NCI-H524 (cell line): ENCODE results near the gene CACNA1H.

Experiments
- DNase-seq, 2 experiments: peaks; one replicate each; lab custom pipeline; 2025; lab: John Stamatoyannopoulos, UW

The CACNA1H gene

DNA sequence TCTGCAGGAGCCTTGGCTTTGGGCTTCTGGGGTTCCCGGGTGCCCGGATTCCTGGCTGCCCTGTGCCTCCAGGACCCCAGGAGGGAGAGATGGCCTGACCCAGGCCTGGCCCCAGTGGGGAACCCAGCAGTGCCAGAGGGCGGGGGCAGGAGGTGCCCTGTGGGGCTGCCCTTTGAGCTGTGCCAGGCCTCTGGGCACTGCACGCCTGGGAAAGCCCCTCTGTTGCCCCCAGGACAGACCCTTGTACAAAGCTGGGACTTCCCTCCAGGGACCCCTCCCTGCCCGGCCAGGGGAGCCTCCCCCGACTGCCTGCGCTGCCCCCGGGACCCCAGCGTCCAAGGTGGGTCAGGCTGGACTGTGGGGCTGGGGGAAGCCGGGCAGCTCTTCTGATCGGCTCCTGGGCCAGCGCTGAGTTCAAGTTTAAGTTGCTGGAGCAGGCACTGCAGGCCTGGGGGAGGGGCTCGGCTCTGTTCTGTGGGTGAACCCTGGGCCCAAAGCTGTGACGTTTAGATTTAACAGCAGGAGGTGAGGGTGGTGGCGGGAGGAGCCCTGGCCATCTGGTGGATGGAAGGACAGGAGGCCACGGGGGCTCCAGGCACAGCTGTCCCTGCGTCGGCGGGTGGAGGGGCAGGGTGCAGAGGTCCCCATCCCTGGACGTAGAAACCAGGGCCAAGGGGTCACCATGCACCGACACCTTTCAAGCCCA lies 29.2 kb upstream of the CACNA1H start:
- peak; percentile 76 to 83 for DNase-seq

DNA sequence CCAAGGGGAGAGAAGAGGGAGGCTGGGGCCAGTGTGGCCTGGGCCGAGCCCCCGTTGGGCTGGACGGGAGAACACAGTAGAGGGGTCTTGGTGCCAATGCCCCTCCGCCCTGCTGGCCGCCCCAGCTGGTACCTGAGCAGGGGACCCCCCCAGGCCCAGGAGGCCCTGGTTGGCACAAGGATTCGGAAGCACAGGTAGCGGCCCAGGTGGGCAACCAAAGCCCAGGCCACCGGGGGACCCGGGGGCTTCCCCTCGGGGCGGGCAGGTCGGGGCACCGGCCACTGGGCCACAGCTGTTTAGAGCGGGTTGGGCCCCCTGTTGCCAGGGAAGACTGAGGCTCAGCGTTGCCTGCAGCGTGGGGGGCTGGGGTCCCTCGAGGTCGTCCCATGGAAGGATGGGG lies 28.6 kb upstream of the CACNA1H start:
- DNase-seq: no peak

DNA sequence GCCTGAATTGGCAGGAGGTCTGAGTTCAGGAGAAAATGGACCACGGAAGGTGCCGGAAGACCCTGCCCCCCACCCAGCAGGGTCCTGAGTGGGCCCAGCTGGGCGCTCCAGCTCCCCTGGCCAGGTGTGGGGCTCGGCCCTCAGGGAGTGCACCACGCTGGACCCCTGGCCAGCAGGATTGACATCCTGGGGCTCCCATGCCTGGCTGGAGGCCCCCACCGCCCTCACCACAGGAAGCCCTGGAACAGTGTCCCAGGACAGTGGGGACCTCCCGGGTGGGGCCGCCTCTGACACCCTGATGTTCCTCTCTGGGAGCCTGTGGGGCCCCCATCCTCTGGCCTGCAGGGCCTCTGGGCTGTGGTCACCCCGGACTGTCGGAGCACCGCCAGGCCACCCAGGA lies 28.1 kb upstream of the CACNA1H start:
- no peak for DNase-seq

DNA sequence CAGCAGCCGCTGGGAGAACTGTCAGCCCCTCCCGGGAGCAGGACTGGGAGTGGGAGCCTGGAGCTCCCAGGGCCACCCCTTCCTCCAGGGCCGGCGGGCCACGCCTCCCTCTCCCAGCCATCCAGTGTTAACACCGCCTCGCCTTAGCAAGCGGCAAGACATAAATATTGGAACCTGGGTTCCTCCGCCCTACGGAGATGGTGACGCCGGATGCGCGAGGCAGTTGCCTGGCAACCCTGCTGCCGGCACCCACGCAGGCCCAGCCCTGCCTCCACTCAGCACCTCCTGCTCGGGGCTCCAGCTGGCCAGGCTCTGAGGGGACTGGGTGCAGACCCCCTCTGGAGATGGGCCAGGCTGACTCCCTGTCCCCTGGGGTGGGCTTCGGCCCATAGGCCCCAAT lies 27.4 kb upstream of the CACNA1H start:
- DNase-seq: peak; percentile 88 to 90

DNA sequence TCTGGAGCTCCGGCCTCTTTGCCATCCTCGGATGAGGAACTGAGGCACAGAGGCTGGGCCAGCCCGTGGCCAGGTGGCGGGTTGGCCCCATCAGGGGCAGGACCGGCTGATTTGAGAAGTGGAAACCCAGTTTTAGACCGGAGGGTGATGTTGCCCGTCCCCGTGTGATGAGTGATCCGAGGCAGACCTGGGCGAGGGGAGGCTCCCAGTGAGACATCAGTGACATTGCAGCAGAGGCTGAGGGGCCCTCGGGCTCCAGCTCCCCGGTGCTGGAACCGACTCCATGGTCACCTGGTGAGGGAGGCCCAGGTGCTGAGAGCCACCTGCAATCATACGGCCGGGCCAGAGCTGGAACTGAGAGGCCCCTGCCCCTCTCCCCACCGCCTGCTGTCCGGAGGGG lies 26.9 kb upstream of the CACNA1H start:
- DNase-seq: no peak

- DNase-seq: no peak
Observed at GRCh38 chr16:1126586-1126985, 26.3 kb upstream of the CACNA1H start.

GRCh38 chr16:1127101-1127500 lies 25.8 kb upstream of the CACNA1H start:
- no peak for DNase-seq

GRCh38 chr16:1127971-1128715 lies 24.8 kb upstream of the CACNA1H start:
- no peak for DNase-seq

GRCh38 chr16:1129106-1129960 lies 23.6 kb upstream of the CACNA1H start:
- DNase-seq: no peak

DNA sequence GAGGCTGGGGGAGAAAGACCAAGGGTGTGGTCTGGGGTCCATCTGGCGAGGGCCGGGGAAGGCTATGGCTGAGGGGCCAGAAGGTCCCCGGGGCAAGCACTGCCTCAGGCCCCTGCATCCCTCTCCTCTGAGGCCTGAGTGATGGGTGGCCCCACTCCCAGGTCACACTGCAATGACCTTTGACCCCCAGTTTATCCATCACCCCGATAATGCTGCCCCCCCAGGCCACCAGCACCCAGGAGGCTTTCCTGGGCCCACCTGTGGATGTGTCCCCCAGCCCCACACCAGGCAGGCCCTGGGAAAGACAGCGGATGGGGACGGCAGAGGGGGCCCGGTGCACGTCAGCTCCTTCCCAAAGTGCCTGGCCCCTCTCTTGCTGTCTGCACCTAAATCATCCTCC lies 22.5 kb upstream of the CACNA1H start:
- no peak for DNase-seq

DNA sequence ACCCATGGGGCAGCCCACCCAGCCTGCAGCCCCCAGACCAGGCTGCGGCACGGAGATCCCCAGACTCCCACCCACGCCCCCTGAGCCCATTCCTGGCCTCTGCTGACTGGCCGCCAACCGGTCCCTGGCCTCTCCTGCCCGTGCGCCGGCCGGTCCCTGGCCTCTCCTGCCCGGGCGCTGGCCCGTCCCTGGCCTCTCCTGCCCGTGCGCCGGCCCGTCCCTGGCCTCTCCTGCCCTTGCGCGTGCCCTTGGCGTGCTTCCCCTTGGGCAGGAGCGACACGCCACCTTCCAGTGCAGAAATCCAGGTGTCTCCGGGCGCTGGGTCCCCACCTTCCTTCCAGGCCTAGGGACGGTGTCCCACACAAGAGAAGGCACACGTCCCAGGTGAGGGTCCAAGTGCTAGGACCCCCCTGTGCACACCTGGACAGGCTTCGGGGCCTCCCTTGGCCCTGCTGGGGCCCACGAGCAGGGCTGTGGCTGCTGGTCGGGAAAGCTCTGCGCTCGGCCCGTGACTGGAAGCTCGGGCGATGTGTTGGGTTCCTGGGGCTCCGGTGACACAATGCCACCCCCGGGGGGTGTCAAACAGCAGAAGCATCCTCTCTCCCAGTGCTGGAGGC lies 21.4 kb upstream of the CACNA1H start:
- DNase-seq: no peak

DNA sequence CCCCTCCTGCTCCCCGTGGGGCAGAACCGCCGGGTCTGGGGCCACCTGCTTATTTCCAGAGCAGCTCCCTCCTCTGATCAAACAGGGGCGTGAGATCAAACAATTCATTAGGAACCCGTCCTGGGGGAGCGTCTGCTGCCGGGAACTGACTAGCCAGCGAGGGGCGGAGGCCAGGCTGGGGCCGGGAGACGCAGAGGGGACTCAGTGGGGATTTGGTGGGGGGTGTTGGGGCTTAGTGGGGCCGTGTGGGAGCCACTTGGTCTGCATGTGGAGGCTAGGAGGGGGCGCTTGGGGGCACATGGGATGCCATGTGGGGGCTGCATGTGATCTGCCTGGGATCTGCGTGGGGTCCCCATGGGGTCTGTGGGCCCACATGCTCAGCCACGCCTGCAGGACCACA lies 20.5 kb upstream of the CACNA1H start:
- no peak for DNase-seq

DNA sequence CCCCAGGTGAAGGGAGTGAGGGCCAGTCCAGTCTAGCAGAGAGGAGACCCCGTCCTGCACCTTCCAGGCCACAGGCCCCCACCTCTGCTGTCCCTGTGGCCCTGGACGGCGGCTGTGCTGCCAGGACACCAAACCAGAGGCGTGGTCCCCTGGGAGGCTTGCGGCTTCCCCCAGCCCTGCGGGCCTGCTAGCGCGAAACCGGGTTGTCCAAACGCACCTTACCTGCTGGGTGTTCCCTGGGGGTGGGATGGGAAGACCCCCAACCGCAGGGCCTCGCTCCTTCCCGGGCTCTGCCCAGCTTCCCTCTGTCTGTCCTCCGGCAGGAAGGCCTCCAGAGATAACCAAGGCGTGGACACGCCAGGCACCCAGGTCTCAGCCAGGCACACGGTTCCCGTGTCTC lies 19.6 kb upstream of the CACNA1H start:
- no peak for DNase-seq

GRCh38 chr16:1133810-1134520 lies 18.9 kb upstream of the CACNA1H start:
- no peak for DNase-seq

DNA sequence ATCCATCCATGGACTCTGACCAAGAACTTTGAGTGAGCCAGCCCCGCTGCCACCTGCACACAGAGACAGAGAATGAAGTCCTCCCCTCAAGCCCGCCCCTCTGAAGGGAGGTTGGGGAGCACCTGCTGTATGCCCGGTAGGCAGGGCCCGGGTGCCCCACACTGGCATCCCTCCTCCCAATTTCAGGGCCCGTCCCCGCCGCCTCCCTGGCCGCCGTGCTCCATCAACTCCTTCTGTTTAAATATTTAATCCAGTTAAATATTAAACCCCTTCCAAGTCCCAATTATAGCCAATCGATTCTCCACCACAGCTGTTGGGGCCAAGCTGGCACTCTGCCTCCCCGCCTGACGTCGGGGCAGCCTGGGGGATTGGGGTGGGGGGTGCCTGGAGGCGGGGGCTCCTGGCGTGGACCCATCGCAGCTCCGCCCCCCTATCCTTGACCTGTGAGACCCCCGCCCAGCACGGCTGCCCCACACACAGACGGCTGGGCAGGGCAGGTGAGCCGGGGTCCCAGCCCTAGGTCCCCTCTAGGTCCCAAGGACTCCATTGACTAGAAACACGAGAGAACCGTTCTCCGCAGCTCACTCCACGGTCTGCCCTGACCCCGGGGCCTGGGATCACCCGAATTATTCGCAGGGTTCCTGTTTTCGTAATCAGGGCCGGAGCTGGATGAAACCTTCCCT lies 18.0 kb upstream of the CACNA1H start:
- DNase-seq: peak in 1 of 2 experiments; percentile 54

- DNase-seq: no peak
Observed at GRCh38 chr16:1135459-1135825, 17.5 kb upstream of the CACNA1H start.

- DNase-seq: no peak
Observed at GRCh38 chr16:1137604-1138003, 15.3 kb upstream of the CACNA1H start.

DNA sequence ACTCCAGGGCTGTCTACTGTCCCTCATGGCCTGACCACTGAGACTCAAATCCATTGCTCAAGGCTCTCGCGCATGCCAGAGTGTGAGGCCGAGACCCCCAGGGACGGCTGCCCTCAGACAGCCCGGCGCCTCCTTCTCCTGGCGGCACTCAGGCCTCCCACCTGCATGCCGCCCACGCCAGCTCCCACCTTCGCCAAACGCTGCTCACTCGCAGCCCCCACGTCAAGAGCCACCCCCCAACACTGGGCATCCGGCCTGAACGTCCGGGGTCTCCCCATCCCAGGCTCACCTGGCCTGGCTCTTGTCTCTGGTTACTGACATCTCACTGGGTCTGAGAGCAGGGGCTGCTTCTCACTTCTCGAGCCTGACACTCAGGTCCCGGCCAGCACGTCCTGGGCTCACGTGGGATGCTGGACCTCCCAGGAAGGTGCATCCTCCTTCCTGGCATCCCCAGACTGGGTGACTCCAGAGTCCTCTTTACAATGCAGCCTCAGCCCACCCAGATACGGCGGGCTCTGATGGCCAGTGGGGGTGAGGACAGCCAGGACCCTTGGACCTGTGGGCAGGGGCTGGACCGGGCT lies 12.2 kb upstream of the CACNA1H start:
- DNase-seq: no peak

GRCh38 chr16:1141191-1141590 lies 11.7 kb upstream of the CACNA1H start:
- no peak for DNase-seq

- DNase-seq: no peak
Observed at GRCh38 chr16:1141716-1142115, 11.2 kb upstream of the CACNA1H start.

DNA sequence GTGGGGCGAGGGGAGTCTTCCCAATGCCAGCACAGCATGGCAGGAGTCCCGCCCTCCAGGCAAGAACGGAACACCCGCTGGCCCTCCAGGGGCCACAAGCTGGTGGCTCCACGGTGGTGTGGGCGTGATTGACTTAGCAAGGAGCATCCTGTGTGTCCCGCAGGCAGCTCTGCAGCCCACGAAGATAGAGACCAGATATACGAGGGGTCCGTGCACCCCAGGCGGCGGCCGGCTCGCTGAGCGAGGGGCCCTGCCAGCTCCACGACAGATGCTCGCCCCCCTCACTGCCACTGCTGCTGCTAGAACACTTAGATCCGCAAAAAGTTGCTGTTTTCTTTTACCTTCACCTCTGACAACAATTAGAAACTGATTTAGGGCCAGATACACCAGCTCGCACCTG lies 10.0 kb upstream of the CACNA1H start:
- DNase-seq: no peak
